22Rv1 (cell line): ENCODE data around the gene KLB.

Source experiments
- CTCF ChIP-seq: fragments of 450-650 bp; IDR thresholded peaks from 2 replicates; pipeline ENCODE4 v1.5.1; 2017; ENCODE audit warnings: mild to moderate bottlenecking
- ZFX ChIP-seq: fragments of 450-650 bp; IDR thresholded peaks from 2 replicates; pipeline ENCODE4 v1.6.1; 2017; ENCODE audit warnings: antibody characterized with exemption, borderline replicate concordance

DNA sequence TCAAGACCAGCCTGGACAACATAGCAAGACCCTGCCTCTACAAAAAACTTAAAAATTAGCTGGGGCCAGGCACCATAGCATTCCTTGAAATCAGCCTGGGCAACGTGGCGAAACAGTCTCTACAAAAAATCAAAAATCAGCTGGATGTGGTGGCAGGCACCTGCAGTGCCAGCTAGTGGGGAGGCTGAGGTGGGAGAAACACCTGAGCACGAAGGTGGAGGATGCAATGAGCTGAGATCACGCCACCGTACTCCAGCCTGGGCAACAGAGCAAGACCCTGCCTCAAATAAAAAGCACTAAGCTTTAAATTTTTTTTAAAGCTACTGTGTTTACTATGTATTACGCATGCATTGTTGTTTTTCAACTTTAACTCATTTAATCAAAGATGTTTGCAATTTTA is 48.8 kb downstream of the KLB start:
- TF ChIP-seq CTCF (no peak), ZFX (no peak)
